Spleen (tissue), 7 donors: ENCODE results near the gene SLC22A3.
"Not testable (repeated sequence)": the region's sequence is repeated elsewhere in the genome, so short reads cannot be mapped to it uniquely, and the experiment has no call there.

ENCODE experiments used
- POLR2A ChIP-seq, 3 donors: fragments of 450-650 bp; IDR thresholded peaks; one replicate each; pipeline ENCODE4 v1.5.1; 2017; ENCODE audit warnings: antibody characterized with exemption in 3 of 3, mild to moderate bottlenecking in 1 of 3
- TF ChIP-seq, protein P1 (sequence below), 11 experiments: fragments of 200-600 bp in 7 of 11; fragments of 450-650 bp in 4 of 11; sonication (generic) in 4 of 11; IDR thresholded peaks in 8 of 11; conservative IDR thresholded peaks in 3 of 11; 1 replicate in 7 of 11; 2 replicates in 4 of 11; pipeline versions ENCODE4 v1.4.0 to v1.8.0; 2016 to 2021; ENCODE audit warnings: antibody characterized with exemption in 11 of 11, inconsistent platforms in 4 of 11, mild to moderate bottlenecking in 1 of 11
- donor health status: DM: no; HTN: no; CAD: no; lungs with moderate emphysema.
- donor health status: DM: no; HTN: no; CAD: no.
- donor health status: DM: no; HTN: no; CAD: no.

GRCh38 chr6:160449787-160450186 lies 101.6 kb downstream of the SLC22A3 start:
- TF ChIP-seq, protein P1, sequence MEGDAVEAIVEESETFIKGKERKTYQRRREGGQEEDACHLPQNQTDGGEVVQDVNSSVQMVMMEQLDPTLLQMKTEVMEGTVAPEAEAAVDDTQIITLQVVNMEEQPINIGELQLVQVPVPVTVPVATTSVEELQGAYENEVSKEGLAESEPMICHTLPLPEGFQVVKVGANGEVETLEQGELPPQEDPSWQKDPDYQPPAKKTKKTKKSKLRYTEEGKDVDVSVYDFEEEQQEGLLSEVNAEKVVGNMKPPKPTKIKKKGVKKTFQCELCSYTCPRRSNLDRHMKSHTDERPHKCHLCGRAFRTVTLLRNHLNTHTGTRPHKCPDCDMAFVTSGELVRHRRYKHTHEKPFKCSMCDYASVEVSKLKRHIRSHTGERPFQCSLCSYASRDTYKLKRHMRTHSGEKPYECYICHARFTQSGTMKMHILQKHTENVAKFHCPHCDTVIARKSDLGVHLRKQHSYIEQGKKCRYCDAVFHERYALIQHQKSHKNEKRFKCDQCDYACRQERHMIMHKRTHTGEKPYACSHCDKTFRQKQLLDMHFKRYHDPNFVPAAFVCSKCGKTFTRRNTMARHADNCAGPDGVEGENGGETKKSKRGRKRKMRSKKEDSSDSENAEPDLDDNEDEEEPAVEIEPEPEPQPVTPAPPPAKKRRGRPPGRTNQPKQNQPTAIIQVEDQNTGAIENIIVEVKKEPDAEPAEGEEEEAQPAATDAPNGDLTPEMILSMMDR (IDR thresholded peaks at IDR 0.05 in 8 of 11, conservative IDR thresholded peaks at IDR 0.05 in 3 of 11), result not testable (repeated sequence)
- TF ChIP-seq POLR2A (IDR thresholded peaks at IDR 0.05), result not testable (repeated sequence)
